Gastrocnemius medialis (tissue), 4 donors: ENCODE data around the gene PRRT1B.

ENCODE experiments used
- CTCF ChIP-seq, 5 experiments: fragments of 450-650 bp in 3 of 5; fragments of 200-600 bp in 2 of 5; sonication (generic) in 2 of 5; IDR thresholded peaks in 4 of 5; conservative IDR thresholded peaks in 1 of 5; 1 replicate in 4 of 5; 2 replicates in 1 of 5; pipeline ENCODE4 v1.5.1; 2016 to 2019; ENCODE audit warnings: antibody characterized with exemption in 5 of 5, mild to moderate bottlenecking in 3 of 5, moderate library complexity in 3 of 5
- POLR2A ChIP-seq, 2 donors: fragments of 450-650 bp; IDR thresholded peaks; one replicate each; pipeline ENCODE4 v1.6.1; 2017; ENCODE audit warnings: antibody characterized with exemption in 2 of 2, mild to moderate bottlenecking in 2 of 2, moderate library complexity in 2 of 2

- TF ChIP-seq CTCF (IDR thresholded peaks at IDR 0.05 in 4 of 5, conservative IDR thresholded peaks at IDR 0.05 in 1 of 5), result no peak
- no peak for TF ChIP-seq POLR2A (IDR thresholded peaks at IDR 0.05)
Measured at GRCh38 chr9:131593936-131594665, 48.8 kb downstream of the PRRT1B start.
